HG02973 (cell line): ENCODE measurements around the gene EXOC1.

ENCODE experiments used
- ATAC-seq: cut with Tn5 transposase; IDR thresholded peaks from one replicate; pipeline ENCODE4 v1.9.1; 2021; ENCODE audit warnings: moderate library complexity; ENCODE audit not compliant: unreplicated experiment

Gene EXOC1

GRCh38 chr4:55948726-55949481 lies 95.5 kb downstream of the EXOC1 start, which contains the start of gene CEP135:
Gene CEP135, plus strand, starts transcription at chr4:55948945. Its CDS starts 3,186 bp downstream, at chr4:55952131.
- ATAC-seq: peak; percentile 68

DNA sequence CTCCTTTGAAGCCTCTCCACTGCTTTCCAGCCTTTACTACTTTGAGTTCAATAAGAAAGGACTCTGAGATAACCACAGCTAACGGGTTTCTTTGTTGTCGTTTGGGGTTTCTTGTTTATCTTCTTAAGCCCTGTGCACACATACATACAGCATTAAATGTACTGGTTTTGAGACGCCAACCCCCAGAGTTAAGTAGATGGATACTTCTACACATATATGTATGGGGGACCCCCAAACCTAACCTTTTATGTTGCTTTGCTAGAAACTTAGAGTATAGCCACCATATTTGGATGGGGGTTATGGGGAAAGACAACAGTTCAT lies 96.0 kb downstream of the EXOC1 start:
- no peak for ATAC-seq

- no peak for ATAC-seq
Measured at GRCh38 chr4:55951191-55951922, 97.9 kb downstream of the EXOC1 start.
